ENCODE results near the gene FKBP11. TPM values are rescaled to one million over a fixed set of nuclear protein-coding genes. Genes with fewer than 3 reads are reported as not detected.
A peak's percentile ranks its signal among the peaks of the same experiment; 100 is the strongest.

Gene FKBP11
- total RNA-seq, 2 experiments from 2014 or later, result 56.8 to 63.8 TPM

DNA sequence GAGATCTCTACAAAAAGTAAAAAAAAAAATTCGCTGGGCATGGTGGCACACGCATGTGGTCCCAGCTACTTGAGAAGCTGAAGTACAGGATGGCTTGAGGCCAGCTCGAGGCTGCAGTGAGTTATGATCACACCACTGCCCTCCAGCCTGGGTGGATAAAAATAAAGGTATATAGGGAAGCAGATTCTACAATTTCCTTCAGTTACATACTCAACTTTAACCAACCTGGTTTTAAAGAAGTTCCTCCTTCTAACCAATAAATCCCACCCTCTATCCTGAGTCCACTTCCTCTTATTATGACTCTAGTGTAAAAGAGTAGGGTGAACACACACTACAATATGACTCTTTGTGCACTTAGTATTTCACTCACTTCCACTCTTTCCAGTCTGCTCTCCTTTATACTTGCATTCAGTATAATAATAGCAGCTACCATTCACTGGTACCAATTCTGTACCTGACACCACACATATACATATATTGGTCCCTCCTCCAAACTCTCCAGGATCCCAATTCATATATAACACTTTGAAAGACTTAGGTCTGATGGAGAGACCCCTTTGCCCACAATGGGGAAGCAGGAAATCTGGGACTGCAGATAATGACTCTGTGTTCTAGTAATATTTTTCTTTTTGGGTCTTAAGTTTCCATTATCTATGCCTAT is 29.7 kb upstream of the FKBP11 start:
- Mint-ChIP-seq H3K4me3 (no peak overlapping the region), H3K9me3 (ENCODE audit: low read depth) (no peaks in the 10 kb centered on the region), H3K27ac (peak overlapping the region; percentile 19), H3K36me3 (ENCODE audit: low read depth) (peaks cover 20% of the 10 kb centered on the region), H3K4me1 (peaks cover 23% of the 10 kb centered on the region), H3K27me3 (no peaks in the 10 kb centered on the region)
- ATAC-seq (no peak), DNase-seq (no peak)
- ChIA-PET CTCF (interaction anchor here (0.6 to 4.5 kb wide), 7 partner anchors 12 to 126 kb away, joined by 3 to 20 read pairs (median 4); partner anchors contain the start of gene WNT1), POLR2A (interaction anchor here (0.6 kb wide), 1 partner anchor 108 kb away, joined by 3 read pairs; no protein-coding TSS in a partner anchor)
- intact Hi-C loops (cut with DNase I, micrococcal nuclease), result loop anchor here in 1 of 2 experiments (5.0 kb wide), 1 partner anchor 798 kb away; the partner anchor contains the start of gene ASB8

DNA sequence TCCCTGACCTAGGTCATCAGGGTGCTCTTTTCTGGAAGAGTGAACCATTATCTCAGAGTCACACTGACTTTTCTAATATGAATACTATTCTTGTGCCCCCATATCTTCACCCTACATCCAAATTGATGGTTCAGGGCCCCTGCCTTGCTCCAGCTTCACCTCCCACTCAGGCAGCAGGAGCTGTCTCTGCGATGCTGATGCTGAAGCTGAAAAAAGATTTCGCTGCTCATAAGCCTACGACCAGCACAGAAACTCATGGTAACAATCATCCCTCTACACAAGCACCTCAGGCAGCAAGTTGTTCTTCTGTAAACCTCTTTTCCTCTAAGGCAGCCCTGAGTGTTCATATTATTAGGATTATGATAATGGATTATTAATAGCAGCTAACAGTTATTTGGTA is 28.8 kb upstream of the FKBP11 start:
- ChIA-PET CTCF (interaction anchor here (0.5 to 1.3 kb wide), 6 partner anchors 23 to 63 kb away, joined by 3 to 4 read pairs (median 3); partner anchors contain the start of gene FKBP11), POLR2A (no interaction called here)
- H3K9me3 Mint-ChIP-seq (ENCODE audit: low read depth), result no peaks in the 10 kb centered on the region
- no peak overlapping the region for H3K4me3 Mint-ChIP-seq
- peaks cover 23% of the 10 kb centered on the region for H3K36me3 Mint-ChIP-seq (ENCODE audit: low read depth)
- no peak for DNase-seq
- no peak overlapping the region for H3K27ac Mint-ChIP-seq
- intact Hi-C loops (cut with DNase I, micrococcal nuclease), result no loop called here
- H3K27me3 Mint-ChIP-seq, result no peaks in the 10 kb centered on the region
- H3K4me1 Mint-ChIP-seq, result peaks cover 23% of the 10 kb centered on the region
- ATAC-seq, result no peak

- H3K36me3 Mint-ChIP-seq (ENCODE audit: low read depth), result peaks cover 28% of the 10 kb centered on the region
- no peak overlapping the region for H3K4me3 Mint-ChIP-seq
- peaks cover 25% of the 10 kb centered on the region for H3K4me1 Mint-ChIP-seq
- no peaks in the 10 kb centered on the region for H3K27me3 Mint-ChIP-seq
- H3K27ac Mint-ChIP-seq, result no peak overlapping the region
- H3K9me3 Mint-ChIP-seq (ENCODE audit: low read depth), result no peaks in the 10 kb centered on the region
- CTCF ChIA-PET, result interaction anchor here (0.6 to 2.2 kb wide), 8 partner anchors 11 to 97 kb away, joined by 3 to 12 read pairs (median 4); no protein-coding TSS in a partner anchor
- POLR2A ChIA-PET, result interaction anchor here (0.6 kb wide), 1 partner anchor 179 kb away, joined by 3 read pairs; no protein-coding TSS in a partner anchor
- no peak for DNase-seq
- no peak for ATAC-seq
- intact Hi-C loops (cut with DNase I, micrococcal nuclease), result no loop called here
These were observed 27.4 kb upstream of the FKBP11 start for GRCh38 chr12:48952691-48953090.

GRCh38 chr12:48947727-48948126 is 22.4 kb upstream of the FKBP11 start:
- DNase-seq (no peak), ATAC-seq (no peak)
- peaks cover 19% of the 10 kb centered on the region for H3K36me3 Mint-ChIP-seq (ENCODE audit: low read depth)
- H3K27ac Mint-ChIP-seq, result no peak overlapping the region
- ChIA-PET POLR2A (interaction anchor here (0.6 kb wide), 1 partner anchor 10 kb away, joined by 3 read pairs; the partner anchor contains the start of gene ARF3), CTCF (interaction anchor here (0.6 to 1.5 kb wide), 4 partner anchors 9 to 927 kb away, joined by 3 to 5 read pairs (median 4); no protein-coding TSS in a partner anchor)
- no peaks in the 10 kb centered on the region for H3K27me3 Mint-ChIP-seq
- H3K4me1 Mint-ChIP-seq, result peaks cover 5% of the 10 kb centered on the region
- H3K9me3 Mint-ChIP-seq (ENCODE audit: low read depth), result no peaks in the 10 kb centered on the region
- intact Hi-C loops (cut with DNase I, micrococcal nuclease), result no loop called here
- no peak overlapping the region for H3K4me3 Mint-ChIP-seq

DNA sequence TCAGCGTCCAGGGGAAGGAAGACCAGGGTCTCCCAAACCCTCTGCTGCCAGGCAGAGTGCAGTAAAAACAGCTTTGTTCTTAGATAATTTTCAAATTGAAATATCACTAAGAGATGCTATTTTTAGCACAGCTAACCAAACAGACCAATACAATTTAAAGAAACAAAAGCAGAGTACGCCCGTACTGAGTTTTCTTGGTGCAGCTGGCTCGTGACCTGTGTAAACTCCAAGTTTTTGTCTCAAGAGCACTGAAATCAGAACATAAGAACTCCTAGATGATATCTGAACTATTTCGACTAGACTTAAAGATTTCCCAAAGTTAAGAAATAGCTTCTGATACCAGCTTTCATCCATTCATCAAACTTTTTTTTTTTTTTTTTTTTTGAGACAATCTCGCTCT is 21.7 kb upstream of the FKBP11 start:
- no peak overlapping the region for H3K4me3 Mint-ChIP-seq
- no peaks in the 10 kb centered on the region for H3K9me3 Mint-ChIP-seq (ENCODE audit: low read depth)
- H3K27me3 Mint-ChIP-seq, result no peaks in the 10 kb centered on the region
- no peak overlapping the region for H3K27ac Mint-ChIP-seq
- ChIA-PET POLR2A (no interaction called here), CTCF (interaction anchor here (0.6 to 1.5 kb wide), 4 partner anchors 8 to 896 kb away, joined by 3 read pairs; no protein-coding TSS in a partner anchor)
- H3K36me3 Mint-ChIP-seq (ENCODE audit: low read depth), result peaks cover 12% of the 10 kb centered on the region
- peaks cover 5% of the 10 kb centered on the region for H3K4me1 Mint-ChIP-seq
- ATAC-seq (no peak), DNase-seq (no peak)
- intact Hi-C loops (cut with DNase I, micrococcal nuclease), result no loop called here

- intact Hi-C loops (cut with DNase I, micrococcal nuclease), result no loop called here
- H3K4me1 Mint-ChIP-seq, result peaks cover 5% of the 10 kb centered on the region
- POLR2A ChIA-PET, result no interaction called here
- no peak overlapping the region for H3K27ac Mint-ChIP-seq
- H3K27me3 Mint-ChIP-seq, result no peaks in the 10 kb centered on the region
- H3K9me3 Mint-ChIP-seq (ENCODE audit: low read depth), result no peaks in the 10 kb centered on the region
- DNase-seq, result no peak
- CTCF ChIA-PET, result interaction anchor here (0.6 to 2.2 kb wide), 6 partner anchors 10 to 46 kb away, joined by 3 to 6 read pairs (median 3); no protein-coding TSS in a partner anchor
- no peak overlapping the region for H3K4me3 Mint-ChIP-seq
- ATAC-seq, result no peak
- H3K36me3 Mint-ChIP-seq (ENCODE audit: low read depth), result peaks cover 10% of the 10 kb centered on the region
These were observed 20.9 kb upstream of the FKBP11 start for GRCh38 chr12:48946205-48946604.

GRCh38 chr12:48943221-48943620 is 17.9 kb upstream of the FKBP11 start:
- ATAC-seq, result no peak
- H3K36me3 Mint-ChIP-seq (ENCODE audit: low read depth), result peaks cover 14% of the 10 kb centered on the region
- POLR2A ChIA-PET, result no interaction called here

GRCh38 chr12:48940181-48940580 is 14.9 kb upstream of the FKBP11 start:
- H3K4me3 Mint-ChIP-seq, result no peak overlapping the region
- H3K9me3 Mint-ChIP-seq (ENCODE audit: low read depth), result no peaks in the 10 kb centered on the region
- no peak overlapping the region for H3K27ac Mint-ChIP-seq
- DNase-seq, result no peak
- H3K4me1 Mint-ChIP-seq, result peaks cover 5% of the 10 kb centered on the region
- no peak for ATAC-seq
- ChIA-PET POLR2A (interaction anchor here (1.2 kb wide), 1 partner anchor 15 kb away, joined by 4 read pairs; the partner anchor contains the start of gene FKBP11), CTCF (interaction anchor here (1.4 to 2.2 kb wide), 3 partner anchors 40 to 87 kb away, joined by 5 to 14 read pairs (median 10); no protein-coding TSS in a partner anchor)
- peaks cover 27% of the 10 kb centered on the region for H3K36me3 Mint-ChIP-seq (ENCODE audit: low read depth)
- intact Hi-C loops (cut with DNase I, micrococcal nuclease), result no loop called here
- H3K27me3 Mint-ChIP-seq, result no peaks in the 10 kb centered on the region

More at GRCh38 chr12:48943221-48943620, 17.9 kb upstream of the FKBP11 start:
- Mint-ChIP-seq H3K9me3 (ENCODE audit: low read depth) (no peaks in the 10 kb centered on the region), H3K27me3 (no peaks in the 10 kb centered on the region), H3K4me1 (no peaks in the 10 kb centered on the region), H3K27ac (no peak overlapping the region), H3K4me3 (no peak overlapping the region)
- DNase-seq, result no peak
- CTCF ChIA-PET, result interaction anchor here (0.6 to 2.6 kb wide), 4 partner anchors 22 to 1164 kb away, joined by 3 to 13 read pairs (median 4); no protein-coding TSS in a partner anchor
- intact Hi-C loops (cut with DNase I, micrococcal nuclease), result no loop called here

DNA sequence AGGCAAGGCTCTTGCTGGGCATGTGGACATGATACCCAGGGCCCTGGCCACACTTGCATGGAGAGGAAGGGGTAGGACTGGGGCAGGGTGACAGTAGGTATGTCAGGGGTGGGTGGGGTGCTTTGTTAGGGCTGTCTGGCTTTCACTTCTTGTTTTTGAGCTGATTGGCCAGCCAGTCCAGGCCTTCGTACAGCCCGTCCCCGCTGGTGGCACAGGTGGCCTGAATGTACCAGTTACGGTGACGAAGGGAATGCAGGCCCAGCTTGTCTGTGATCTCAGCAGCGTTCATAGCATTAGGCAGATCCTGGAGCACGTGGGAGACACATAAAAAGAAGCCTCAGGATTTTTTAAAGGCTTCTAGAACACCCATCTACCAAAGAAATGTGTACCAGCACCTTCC is 13.5 kb upstream of the FKBP11 start:
- ATAC-seq (no peak), DNase-seq (no peak)
- no peak overlapping the region for H3K27ac Mint-ChIP-seq
- CTCF ChIA-PET, result interaction anchor here (0.7 to 4.6 kb wide), 6 partner anchors 9 to 86 kb away, joined by 3 to 44 read pairs (median 6); partner anchors contain the start of gene DDX23
- intact Hi-C loops (cut with DNase I, micrococcal nuclease), result loop anchor here in 1 of 2 experiments (5.0 kb wide), 1 partner anchor 38 kb away; the partner anchor contains the start of gene WNT1
- POLR2A ChIA-PET, result no interaction called here
- peaks cover 15% of the 10 kb centered on the region for H3K4me1 Mint-ChIP-seq
- H3K27me3 Mint-ChIP-seq, result no peaks in the 10 kb centered on the region
- H3K36me3 Mint-ChIP-seq (ENCODE audit: low read depth), result peaks cover 32% of the 10 kb centered on the region
- H3K4me3 Mint-ChIP-seq, result no peak overlapping the region
- H3K9me3 Mint-ChIP-seq (ENCODE audit: low read depth), result no peaks in the 10 kb centered on the region

DNA sequence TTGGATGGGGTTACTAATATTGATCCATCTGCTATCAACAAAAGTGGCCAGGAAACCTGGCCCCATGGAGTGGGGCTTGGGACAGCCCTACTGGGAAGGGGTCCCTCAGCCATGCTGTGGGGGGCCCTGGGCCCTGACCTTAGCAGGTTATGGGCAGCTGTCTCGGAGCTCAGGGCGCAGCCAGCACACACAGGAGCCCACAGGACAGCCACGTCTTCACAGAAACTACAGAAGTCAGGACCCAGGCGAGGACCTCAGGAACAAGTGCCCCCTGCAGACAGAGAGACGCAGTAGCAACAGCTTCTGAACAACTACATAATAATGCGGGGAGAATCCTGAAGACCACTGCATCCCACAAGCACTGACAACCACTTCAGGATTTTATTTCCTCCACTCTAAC is 11.9 kb upstream of the FKBP11 start:
- DNase-seq (no peak), ATAC-seq (no peak)
- peaks cover 39% of the 10 kb centered on the region for H3K36me3 Mint-ChIP-seq (ENCODE audit: low read depth)
- POLR2A ChIA-PET, result no interaction called here
- H3K4me3 Mint-ChIP-seq, result no peak overlapping the region
- no peaks in the 10 kb centered on the region for H3K9me3 Mint-ChIP-seq (ENCODE audit: low read depth)
- peaks cover 23% of the 10 kb centered on the region for H3K4me1 Mint-ChIP-seq
- no peaks in the 10 kb centered on the region for H3K27me3 Mint-ChIP-seq
- H3K27ac Mint-ChIP-seq, result no peak overlapping the region
- CTCF ChIA-PET, result interaction anchor here (0.7 to 7.6 kb wide), 6 partner anchors 11 to 87 kb away, joined by 3 to 73 read pairs (median 4); partner anchors contain the start of genes DDX23, FKBP11 and WNT10B
- intact Hi-C loops (cut with DNase I, micrococcal nuclease), result loop anchor here in 1 of 2 experiments (2.0 to 5.0 kb wide), 2 partner anchors 32 to 40 kb away; partner anchors contain the start of gene WNT1

- POLR2A ChIA-PET, result no interaction called here
- H3K27me3 Mint-ChIP-seq, result no peaks in the 10 kb centered on the region
- H3K36me3 Mint-ChIP-seq (ENCODE audit: low read depth), result peaks cover 39% of the 10 kb centered on the region
- CTCF ChIA-PET, result interaction anchor here (0.6 to 7.6 kb wide), 19 partner anchors 9 to 389 kb away, joined by 3 to 73 read pairs (median 3); partner anchors contain the start of genes ARF3, DDX23 and FKBP11
- peak; percentile 89 for DNase-seq
- ATAC-seq, result peak; percentile 82
- peaks cover 23% of the 10 kb centered on the region for H3K4me1 Mint-ChIP-seq
- intact Hi-C loops (cut with DNase I, micrococcal nuclease), result loop anchor here (1.0 to 5.0 kb wide), 4 partner anchors 32 to 83 kb away; partner anchors contain the start of gene WNT1 (in 1 of the 2)
- no peak overlapping the region for H3K27ac Mint-ChIP-seq
- H3K4me3 Mint-ChIP-seq, result no peak overlapping the region
- no peaks in the 10 kb centered on the region for H3K9me3 Mint-ChIP-seq (ENCODE audit: low read depth)
These were observed 11.2 kb upstream of the FKBP11 start for GRCh38 chr12:48936379-48936979.
